ENCODE measurements around the gene TBRG4.
A peak's percentile ranks its signal among the peaks of the same experiment; 100 is the strongest.

Gene TBRG4

DNA sequence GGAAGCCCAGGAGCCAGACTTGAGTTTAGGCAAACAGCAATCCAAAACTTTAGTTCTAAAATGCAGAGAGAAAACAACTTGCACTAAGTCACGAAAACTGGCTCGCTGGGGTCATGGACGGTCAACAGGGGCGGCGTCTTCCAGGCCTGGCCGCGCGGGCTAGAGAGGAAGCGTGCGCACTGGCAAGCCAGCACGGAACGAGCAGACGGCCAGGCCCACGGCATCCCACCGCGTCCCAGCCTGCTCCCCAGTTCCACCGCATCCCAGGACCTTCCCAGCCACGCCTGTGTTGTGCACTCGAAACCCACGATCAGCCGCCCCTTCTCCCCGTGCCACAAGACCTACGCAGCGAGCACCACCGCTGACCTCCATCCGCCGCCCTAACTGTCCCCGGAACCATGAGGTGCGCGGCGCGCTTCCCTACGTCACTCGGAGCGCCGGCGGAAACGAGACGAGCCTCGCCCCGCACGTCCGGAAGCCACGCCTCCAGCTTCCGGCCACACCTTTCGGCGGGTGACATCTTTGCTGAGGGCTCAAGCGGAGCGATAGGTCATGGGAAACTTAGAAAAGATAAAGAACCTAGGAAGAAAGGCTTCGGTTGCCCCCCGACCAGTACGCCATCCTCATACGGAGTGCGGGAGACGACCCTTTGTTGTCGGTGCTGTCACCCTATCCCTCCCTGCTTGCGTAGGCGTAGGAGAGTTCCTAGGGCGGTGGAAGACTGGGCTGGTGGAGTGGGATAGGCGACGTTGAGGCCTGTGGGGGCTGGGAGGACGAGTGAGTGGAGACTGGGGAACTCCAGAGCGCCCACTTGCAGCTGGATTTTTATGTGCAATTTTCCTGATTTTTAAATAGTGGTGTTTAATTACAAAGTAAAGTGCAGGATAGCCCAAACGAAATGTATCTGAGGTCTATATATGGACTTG, at the start of gene TBRG4:
Gene TBRG4, minus strand, starts transcription at position 400 of the 926 bp plus-strand sequence. CDS start 2,460 bp downstream, outside the sequence.
- Histone ChIP-seq H3K36me3 (ENCODE audit: insufficient read depth, low read length) (peaks cover 25% of the 10 kb centered on the region; the same call in 1 of the 2 replicates), H4K20me1 (ENCODE audit: insufficient read depth, low read length, poor library complexity, severe bottlenecking) (peaks cover 40% of the 10 kb centered on the region), H3K27me3 (ENCODE audit: insufficient read depth, low read length, poor library complexity, severe bottlenecking) (no peaks in the 10 kb centered on the region), H3K4me2 (ENCODE audit: low read depth, low read length, poor library complexity, severe bottlenecking) (peak within 1 kb of the TSS; percentile 87), H3K4me1 (ENCODE audit: insufficient read depth, low read length, poor library complexity, severe bottlenecking) (peaks cover 48% of the 10 kb centered on the region), H3K9me2 (replicated peaks; ENCODE audit: low read depth, low read length) (no peaks in the 10 kb centered on the region), H2AFZ (ENCODE audit: low read length) (peak within 1 kb of the TSS; percentile 74), H3K9me3 (ENCODE audit: insufficient read depth, low read depth, low read length) (no peaks in the 10 kb centered on the region), H3K79me2 (ENCODE audit: insufficient read depth, low read length) (peaks cover 57% of the 10 kb centered on the region), H3K4me3 (ENCODE audit: low read length, poor library complexity, severe bottlenecking) (peak within 1 kb of the TSS; percentile 78), H3K9ac (ENCODE audit: low read depth, low read length, poor library complexity, severe bottlenecking) (peak within 1 kb of the TSS; percentile 94), H3F3A (ENCODE audit: low read depth) (peaks cover 4% of the 10 kb centered on the region; the same call in 1 of the 2 replicates)
- no peak for TF ChIP-seq EZH2phosphoT487 (IDR thresholded peaks at IDR 0.05; ENCODE audit: borderline replicate concordance)
- TF ChIP-seq, protein P1, sequence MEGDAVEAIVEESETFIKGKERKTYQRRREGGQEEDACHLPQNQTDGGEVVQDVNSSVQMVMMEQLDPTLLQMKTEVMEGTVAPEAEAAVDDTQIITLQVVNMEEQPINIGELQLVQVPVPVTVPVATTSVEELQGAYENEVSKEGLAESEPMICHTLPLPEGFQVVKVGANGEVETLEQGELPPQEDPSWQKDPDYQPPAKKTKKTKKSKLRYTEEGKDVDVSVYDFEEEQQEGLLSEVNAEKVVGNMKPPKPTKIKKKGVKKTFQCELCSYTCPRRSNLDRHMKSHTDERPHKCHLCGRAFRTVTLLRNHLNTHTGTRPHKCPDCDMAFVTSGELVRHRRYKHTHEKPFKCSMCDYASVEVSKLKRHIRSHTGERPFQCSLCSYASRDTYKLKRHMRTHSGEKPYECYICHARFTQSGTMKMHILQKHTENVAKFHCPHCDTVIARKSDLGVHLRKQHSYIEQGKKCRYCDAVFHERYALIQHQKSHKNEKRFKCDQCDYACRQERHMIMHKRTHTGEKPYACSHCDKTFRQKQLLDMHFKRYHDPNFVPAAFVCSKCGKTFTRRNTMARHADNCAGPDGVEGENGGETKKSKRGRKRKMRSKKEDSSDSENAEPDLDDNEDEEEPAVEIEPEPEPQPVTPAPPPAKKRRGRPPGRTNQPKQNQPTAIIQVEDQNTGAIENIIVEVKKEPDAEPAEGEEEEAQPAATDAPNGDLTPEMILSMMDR (conservative IDR thresholded peaks at IDR 0.05; ENCODE audit: low read length), result peak; percentile 62

DNA sequence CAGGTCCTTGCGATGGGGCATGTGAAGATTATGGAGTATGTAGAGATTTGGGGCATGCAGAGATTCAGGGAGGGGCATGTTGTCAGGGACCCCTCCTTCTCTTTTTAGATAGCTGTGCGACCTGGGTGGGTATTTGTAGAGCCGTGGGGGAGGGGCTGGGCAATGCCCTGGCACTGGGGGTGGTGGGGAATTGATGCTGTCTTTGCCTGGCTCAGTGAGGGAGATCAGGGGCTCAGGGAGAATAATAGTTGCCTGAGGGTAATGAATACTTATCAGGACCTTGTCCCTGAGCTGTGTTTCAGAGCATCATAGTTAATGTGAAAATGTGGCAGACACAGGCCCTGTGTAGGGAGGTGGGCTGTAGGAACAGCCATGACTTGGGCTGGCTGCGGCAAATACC, 49.6 kb upstream of the TBRG4 start:
- no peak for TF ChIP-seq EZH2phosphoT487 (IDR thresholded peaks at IDR 0.05; ENCODE audit: borderline replicate concordance)
- TF ChIP-seq, protein P1 (conservative IDR thresholded peaks at IDR 0.05; ENCODE audit: low read length), result no peak
- H3K27me3 ChIP-seq (ENCODE audit: insufficient read depth, low read length, poor library complexity, severe bottlenecking), result no peaks in the 10 kb centered on the region
- no peak overlapping the region for H3K4me2 ChIP-seq (ENCODE audit: low read depth, low read length, poor library complexity, severe bottlenecking)
- H3K4me1 ChIP-seq (ENCODE audit: insufficient read depth, low read length, poor library complexity, severe bottlenecking), result no peaks in the 10 kb centered on the region
- H3K9ac ChIP-seq (ENCODE audit: low read depth, low read length, poor library complexity, severe bottlenecking), result no peak overlapping the region
- H3K36me3 ChIP-seq (ENCODE audit: insufficient read depth, low read length), result no peaks in the 10 kb centered on the region
- H2AFZ ChIP-seq (ENCODE audit: low read length), result no peak overlapping the region
- no peak overlapping the region for H3K4me3 ChIP-seq (ENCODE audit: low read length, poor library complexity, severe bottlenecking)
- H4K20me1 ChIP-seq (ENCODE audit: insufficient read depth, low read length, poor library complexity, severe bottlenecking), result no peaks in the 10 kb centered on the region
- H3K9me2 ChIP-seq (replicated peaks; ENCODE audit: low read depth, low read length), result no peaks in the 10 kb centered on the region
- H3K9me3 ChIP-seq (ENCODE audit: insufficient read depth, low read depth, low read length), result no peaks in the 10 kb centered on the region
- H3K79me2 ChIP-seq (ENCODE audit: insufficient read depth, low read length), result no peaks in the 10 kb centered on the region
- no peaks in the 10 kb centered on the region for H3F3A ChIP-seq (ENCODE audit: low read depth)

DNA sequence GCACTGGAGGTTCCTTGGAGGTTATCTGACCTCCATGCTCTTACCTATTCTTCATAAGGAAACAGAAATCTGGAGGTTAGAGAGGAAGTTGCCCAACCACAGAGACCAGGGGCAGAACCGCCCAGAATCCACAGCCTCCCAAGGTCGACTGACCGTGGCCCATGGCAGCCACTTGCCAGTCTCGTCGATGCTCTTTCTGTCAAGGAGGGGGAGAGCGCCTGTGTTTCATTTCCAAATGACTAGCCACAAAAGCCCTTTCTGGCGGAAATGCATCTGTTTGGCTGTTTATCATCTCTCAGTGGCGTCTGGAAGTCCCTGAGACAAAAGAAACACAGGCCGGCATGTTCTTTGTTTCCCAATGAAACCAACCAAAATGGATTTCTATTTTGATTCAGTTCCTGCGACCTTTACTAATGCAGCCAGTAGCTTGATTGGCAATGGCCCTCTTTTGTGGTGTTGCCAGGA, 49.0 kb upstream of the TBRG4 start:
- Histone ChIP-seq H4K20me1 (ENCODE audit: insufficient read depth, low read length, poor library complexity, severe bottlenecking) (no peaks in the 10 kb centered on the region), H3K4me2 (ENCODE audit: low read depth, low read length, poor library complexity, severe bottlenecking) (no peak overlapping the region), H3K36me3 (ENCODE audit: insufficient read depth, low read length) (no peaks in the 10 kb centered on the region), H3K4me1 (ENCODE audit: insufficient read depth, low read length, poor library complexity, severe bottlenecking) (no peaks in the 10 kb centered on the region), H3K9me3 (ENCODE audit: insufficient read depth, low read depth, low read length) (no peaks in the 10 kb centered on the region), H3K4me3 (ENCODE audit: low read length, poor library complexity, severe bottlenecking) (no peak overlapping the region), H3K9ac (ENCODE audit: low read depth, low read length, poor library complexity, severe bottlenecking) (no peak overlapping the region), H3K9me2 (replicated peaks; ENCODE audit: low read depth, low read length) (no peaks in the 10 kb centered on the region), H3K79me2 (ENCODE audit: insufficient read depth, low read length) (no peaks in the 10 kb centered on the region), H2AFZ (ENCODE audit: low read length) (no peak overlapping the region), H3F3A (ENCODE audit: low read depth) (no peaks in the 10 kb centered on the region), H3K27me3 (ENCODE audit: insufficient read depth, low read length, poor library complexity, severe bottlenecking) (no peaks in the 10 kb centered on the region)
- TF ChIP-seq, protein P1 (conservative IDR thresholded peaks at IDR 0.05; ENCODE audit: low read length), result no peak
- no peak for TF ChIP-seq EZH2phosphoT487 (IDR thresholded peaks at IDR 0.05; ENCODE audit: borderline replicate concordance)

Measured in Loucy (cell line).